Motor neuron (in vitro differentiated cells): ENCODE data around the gene KBTBD12. TPM values are rescaled to one million over a fixed set of nuclear protein-coding genes. Genes with fewer than 3 reads are reported as not detected.
"Not testable (repeated sequence)": the region's sequence is repeated elsewhere in the genome, so short reads cannot be mapped to it uniquely, and the experiment has no call there.

ENCODE experiments used
- ATAC-seq, 8 experiments: fragments of 200-7000 bp; cut with Tn5 transposase; replicated peaks in 6 of 8; 2 replicates each; pipeline ENCODE4 v1.8.0; 2021; ENCODE audit warnings: mild to moderate bottlenecking in 8 of 8, moderate library complexity in 8 of 8
- H3K27ac ChIP-seq, 2 donors: fragments of 250-450 bp; sonication (Bioruptor Pico); 2 replicates each; pipeline ENCODE4 v1.9.0; 2021; ENCODE audit warnings: antibody characterized with exemption in 2 of 2, mild to moderate bottlenecking in 2 of 2, moderate library complexity in 1 of 2
- H3K4me1 ChIP-seq, 2 donors: fragments of 250-450 bp; sonication (Bioruptor Pico); replicated peaks in 1 of 2; 2 replicates each; pipeline ENCODE4 v1.6.1; 2021; ENCODE audit warnings: antibody characterized with exemption in 2 of 2, mild to moderate bottlenecking in 2 of 2, moderate library complexity in 1 of 2
- H3K4me3 ChIP-seq, 5 donors: fragments of 250-450 bp; sonication (Bioruptor Pico); 2 replicates each; pipeline ENCODE4 v1.9.0; 2021; ENCODE audit warnings: antibody characterized with exemption in 5 of 5, mild to moderate bottlenecking in 5 of 5, moderate library complexity in 4 of 5
- WGBS, 10 experiments: fragments of 450-650 bp; shearing (Covaris generic); methylation state at CpG; one replicate each; pipeline ENCODE4 v1.0.0; 2022; 5-methylcytosine and 5-hydroxymethylcytosine counted together
- in situ Hi-C, 9 experiments: fragments of 400-800 bp; cut with MboI; loops; one replicate each; pipeline ENCODE4 v1.15.0; 2021; ENCODE audit warnings: low sequenced_read_pairs in 9 of 9, low pct_unique_long_range_greater_than_20kb in 2 of 9; ENCODE audit not compliant: unreplicated experiment in 9 of 9
- total RNA-seq, 8 experiments: library from RNA; unstranded; fragments of 300-600 nt; gene quantifications; 2 replicates each; pipeline versions ENCODE4 v1.2.3 to v1.2.4, GENCODE V29; 2022

Gene KBTBD12
- total RNA-seq, 8 experiments from 2014 or later, result 0.05 to 0.80 (median 0.13) TPM; not detected in 1

- Histone ChIP-seq H3K4me3 (no peak overlapping the region), H3K4me1 (peaks cover 2% of the 10 kb centered on the region in 2 donors), H3K27ac (no peak overlapping the region)
- no peak for ATAC-seq
- WGBS, 10 experiments, result 17 to 80% (median 47%) methylated on average over 1 to 3 of the region's 4 CpGs; no CpG with 5 or more reads in 5 of the 10 experiments
- in situ Hi-C loops, result no loop called here
Measured at GRCh38 chr3:127909646-127910045, 5.4 kb upstream of the KBTBD12 start.

DNA sequence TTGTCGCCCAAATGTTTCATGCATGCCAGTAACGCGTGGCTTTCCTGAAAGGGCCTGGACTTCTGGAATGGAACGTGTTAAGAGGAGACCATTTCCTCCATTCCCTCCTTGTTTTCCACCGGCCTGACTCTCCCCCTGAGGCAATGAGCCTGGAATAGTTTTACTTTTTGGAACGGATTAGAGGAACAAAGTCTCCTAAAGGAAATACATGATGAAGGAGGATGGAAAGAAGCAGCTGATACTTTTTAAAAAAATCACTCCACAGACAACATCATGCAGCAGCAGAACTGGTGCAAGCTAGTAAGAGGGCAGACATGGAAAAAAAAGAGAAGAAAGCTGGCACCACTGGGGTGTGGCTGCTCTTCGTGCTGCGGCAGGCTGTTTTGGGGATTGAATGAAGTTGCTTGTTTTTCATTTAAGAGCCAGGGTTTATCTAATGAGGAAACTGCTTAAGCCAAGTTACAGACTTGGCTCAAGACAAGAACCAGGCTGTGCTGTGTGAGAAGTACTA, 3.6 kb upstream of the KBTBD12 start:
- 0 to 85% (median 43%) methylated on average over 1 to 8 of the region's 8 CpGs for WGBS, 10 experiments
- in situ Hi-C loops, result no loop called here
- Histone ChIP-seq H3K4me1 (peaks cover 6 to 7% of the 10 kb centered on the region in 2 donors), H3K4me3 (no peak overlapping the region), H3K27ac (no peak overlapping the region)
- peak in 3 of 8 experiments; percentile 51 to 65 (median 60) for ATAC-seq

GRCh38 chr3:127913841-127914240, 1.2 kb upstream of the KBTBD12 start:
- ATAC-seq, H3K27ac ChIP-seq, in situ Hi-C loops, H3K4me1 ChIP-seq, H3K4me3 ChIP-seq: not testable (repeated sequence)
- WGBS, 10 experiments, result 60 to 100% (median 93%) methylated on average over 1 to 2 of the region's 2 CpGs; no CpG with 5 or more reads in 4 of the 10 experiments

DNA sequence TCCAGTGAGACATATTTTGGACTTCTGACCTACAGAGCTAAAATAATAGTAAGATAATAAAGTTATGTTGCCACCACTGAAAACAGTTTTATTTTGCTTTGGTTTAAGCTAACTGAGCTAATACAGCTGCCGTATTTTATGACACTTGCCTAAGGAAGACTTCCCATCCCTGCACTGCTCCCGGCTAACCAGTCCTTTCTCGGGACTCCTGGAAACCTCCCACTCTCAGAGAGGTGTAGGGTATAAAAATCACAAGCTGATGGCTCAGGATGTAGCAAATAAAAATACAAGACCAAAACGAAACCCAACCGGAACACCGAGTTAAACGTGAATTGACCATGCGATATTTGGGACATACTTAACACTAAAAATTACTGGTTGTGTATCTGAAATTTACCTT, 448 bp upstream of the KBTBD12 start:
- H3K27ac ChIP-seq, result no peak overlapping the region
- peak in 1 of 8 experiments; percentile 21 for ATAC-seq
- WGBS, 10 experiments, result 19 to 100% (median 69%) methylated on average over 1 to 8 of the region's 8 CpGs; no CpG with 5 or more reads in 1 of the 10 experiments
- in situ Hi-C loops, result no loop called here
- H3K4me1 ChIP-seq, result peaks cover 6 to 7% of the 10 kb centered on the region in 2 donors
- peak overlapping the region in 3 of 5 donors; percentile 4 to 23 (median 18) for H3K4me3 ChIP-seq

DNA sequence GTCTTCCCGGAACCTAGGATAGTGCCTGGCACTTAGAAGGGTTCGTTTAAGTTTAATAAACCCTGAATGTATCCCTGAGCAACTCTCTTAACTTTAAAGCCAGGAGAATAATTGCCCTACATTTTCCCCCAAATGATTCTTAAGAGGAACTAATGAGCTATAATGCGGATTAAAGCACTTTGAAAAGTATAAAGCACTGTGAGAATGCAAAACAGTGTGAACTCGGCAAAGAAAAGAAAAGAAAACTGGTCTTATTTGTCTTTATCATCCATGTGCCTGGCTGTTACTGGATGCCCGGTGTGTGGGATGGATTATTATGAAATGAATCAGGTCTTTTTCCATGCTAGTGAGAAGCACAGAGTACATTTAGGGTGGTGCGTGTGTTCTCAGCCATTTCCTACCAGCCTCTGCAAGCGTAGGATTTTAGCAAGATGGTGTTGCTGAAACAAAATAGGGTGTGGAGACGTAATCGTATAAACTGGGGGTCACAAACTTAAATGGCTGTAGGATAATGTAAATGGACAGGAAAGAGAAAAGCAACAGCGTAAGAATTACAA, 983 bp downstream of the KBTBD12 start:
- WGBS, 10 experiments, result 57 to 83% (median 67%) methylated on average over 4 to 10 of the region's 10 CpGs
- Histone ChIP-seq H3K4me1 (peaks cover 6 to 7% of the 10 kb centered on the region in 2 donors), H3K4me3 (no peak overlapping the region), H3K27ac (no peak overlapping the region)
- no peak for ATAC-seq
- in situ Hi-C loops, result no loop called here

- in situ Hi-C loops, result no loop called here
- 63 to 100% (median 100%) methylated on average over 1 of the region's 1 CpG for WGBS, 10 experiments
- Histone ChIP-seq H3K27ac (no peak overlapping the region), H3K4me1 (no peaks in the 10 kb centered on the region), H3K4me3 (no peak overlapping the region)
- no peak for ATAC-seq
Measured at GRCh38 chr3:127920738-127921137, 5.7 kb downstream of the KBTBD12 start.

DNA sequence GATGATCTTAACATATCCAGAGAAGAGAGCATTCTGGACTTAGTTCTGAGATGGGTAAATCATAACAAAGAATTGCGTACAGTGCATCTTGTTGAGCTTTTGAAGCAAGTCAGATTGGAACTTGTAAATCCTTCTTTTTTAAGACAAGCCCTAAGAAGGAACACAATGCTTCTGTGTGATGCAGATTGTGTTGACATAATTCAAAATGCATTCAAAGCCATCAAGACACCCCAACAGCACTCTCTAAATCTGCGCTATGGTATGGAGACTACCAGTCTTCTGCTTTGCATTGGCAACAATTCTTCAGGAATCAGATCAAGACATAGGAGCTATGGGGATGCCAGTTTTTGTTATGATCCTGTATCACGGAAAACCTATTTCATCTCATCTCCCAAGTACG, 8.6 kb downstream of the KBTBD12 start:
- 60 to 100% (median 91%) methylated on average over 1 to 4 of the region's 4 CpGs for WGBS, 10 experiments
- Histone ChIP-seq H3K4me1 (no peaks in the 10 kb centered on the region), H3K27ac (no peak overlapping the region), H3K4me3 (no peak overlapping the region)
- ATAC-seq, result no peak
- in situ Hi-C loops, result no loop called here

- Histone ChIP-seq H3K4me1 (no peaks in the 10 kb centered on the region), H3K27ac (no peak overlapping the region), H3K4me3 (no peak overlapping the region)
- WGBS, 10 experiments, result 50 to 82% (median 70%) methylated on average over 1 to 2 of the region's 2 CpGs; no CpG with 5 or more reads in 1 of the 10 experiments
- ATAC-seq, result no peak
- in situ Hi-C loops, result no loop called here
Measured at GRCh38 chr3:127925384-127925783, 10.4 kb downstream of the KBTBD12 start.

GRCh38 chr3:127927829-127928604, 13.0 kb downstream of the KBTBD12 start:
- Histone ChIP-seq H3K4me1 (no peaks in the 10 kb centered on the region), H3K4me3 (no peak overlapping the region), H3K27ac (no peak overlapping the region)
- WGBS, 10 experiments, result 6 to 100% (median 59%) methylated on average over 1 to 3 of the region's 3 CpGs; no CpG with 5 or more reads in 2 of the 10 experiments
- in situ Hi-C loops, result no loop called here
- peak in 3 of 8 experiments; percentile 78 to 95 (median 83) for ATAC-seq

DNA sequence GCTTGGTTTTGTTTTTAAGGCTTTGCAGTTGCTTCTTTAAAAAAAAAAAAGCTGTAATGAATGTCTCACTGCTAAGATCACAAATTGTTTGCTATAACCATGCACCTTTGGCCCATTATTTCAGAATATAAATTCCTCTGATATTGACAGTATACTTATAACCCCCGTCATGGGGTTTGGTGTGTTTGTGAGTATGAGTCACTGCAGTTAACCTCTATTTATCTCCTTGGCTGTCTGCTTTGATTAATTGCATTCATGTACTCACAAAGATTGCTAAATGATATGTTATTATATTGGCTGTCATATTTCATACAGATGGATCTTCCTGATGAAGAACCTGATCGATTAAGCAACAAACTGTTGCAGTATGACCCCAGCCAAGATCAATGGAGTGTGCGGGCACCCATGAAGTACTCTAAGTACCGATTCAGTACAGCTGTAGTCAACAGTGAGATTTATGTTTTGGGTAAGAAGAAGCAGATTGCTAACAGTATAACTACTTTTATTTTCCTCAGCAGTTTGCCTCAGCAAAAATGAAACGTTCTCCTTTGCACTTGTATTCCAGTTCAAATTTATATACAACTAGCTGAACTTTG, 14.9 kb downstream of the KBTBD12 start:
- Histone ChIP-seq H3K4me3 (no peak overlapping the region), H3K4me1 (no peaks in the 10 kb centered on the region), H3K27ac (no peak overlapping the region)
- peak in 5 of 8 experiments; percentile 35 to 65 (median 53) for ATAC-seq
- 20 to 84% (median 67%) methylated on average over 2 to 5 of the region's 5 CpGs for WGBS, 10 experiments
- in situ Hi-C loops, result no loop called here

- Histone ChIP-seq H3K27ac (no peak overlapping the region), H3K4me3 (no peak overlapping the region), H3K4me1 (no peaks in the 10 kb centered on the region)
- WGBS, 10 experiments, result 60 to 100% (median 92%) methylated on average over 1 of the region's 1 CpG; no CpG with 5 or more reads in 4 of the 10 experiments
- in situ Hi-C loops, result no loop called here
- ATAC-seq, result peak in 3 of 8 experiments; percentile 40 to 90 (median 65)
Measured at GRCh38 chr3:127933396-127933795, 18.4 kb downstream of the KBTBD12 start.

DNA sequence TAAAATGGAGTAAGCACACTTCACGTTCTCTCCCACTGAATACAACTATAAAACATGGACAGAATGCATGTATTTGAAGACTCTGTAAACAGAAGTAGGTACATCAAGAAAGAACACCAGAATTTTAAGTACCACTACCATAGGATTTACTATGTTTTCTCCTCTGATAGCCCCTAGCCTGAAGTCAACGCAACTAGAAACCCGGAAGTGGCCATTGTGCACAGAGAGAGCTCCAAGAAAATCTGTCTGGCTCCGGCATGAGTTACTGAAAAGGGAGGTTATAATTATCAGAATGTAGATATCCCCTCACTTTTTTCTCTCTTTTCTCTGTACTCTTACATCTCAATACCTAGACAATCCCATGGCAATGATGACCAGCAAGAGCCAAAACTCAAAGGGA, 23.8 kb downstream of the KBTBD12 start:
- Histone ChIP-seq H3K27ac (no peak overlapping the region), H3K4me3 (no peak overlapping the region), H3K4me1 (no peaks in the 10 kb centered on the region)
- in situ Hi-C loops, result no loop called here
- no peak for ATAC-seq
- WGBS, 10 experiments, result 14 to 100% (median 90%) methylated on average over 1 to 4 of the region's 4 CpGs; no CpG with 5 or more reads in 1 of the 10 experiments

GRCh38 chr3:127940116-127940515, 25.1 kb downstream of the KBTBD12 start:
- ATAC-seq, result no peak
- no peak overlapping the region for H3K4me3 ChIP-seq
- no peak overlapping the region for H3K27ac ChIP-seq
- no peaks in the 10 kb centered on the region for H3K4me1 ChIP-seq
- 0 to 75% (median 46%) methylated on average over 1 to 2 of the region's 2 CpGs; no CpG with 5 or more reads in 1 of the 10 experiments for WGBS, 10 experiments
- in situ Hi-C loops, result no loop called here
